NCI-H2107 (cell line): ENCODE results near the gene FAM131A.
A peak's percentile ranks its signal among the peaks of the same experiment; 100 is the strongest.
"Not testable (repeated sequence)": the region's sequence is repeated elsewhere in the genome, so short reads cannot be mapped to it uniquely, and the experiment has no call there.

ENCODE experiments used
- DNase-seq: peaks from one replicate; lab custom pipeline; 2025; lab: John Stamatoyannopoulos, UW

FAM131A gene

DNA sequence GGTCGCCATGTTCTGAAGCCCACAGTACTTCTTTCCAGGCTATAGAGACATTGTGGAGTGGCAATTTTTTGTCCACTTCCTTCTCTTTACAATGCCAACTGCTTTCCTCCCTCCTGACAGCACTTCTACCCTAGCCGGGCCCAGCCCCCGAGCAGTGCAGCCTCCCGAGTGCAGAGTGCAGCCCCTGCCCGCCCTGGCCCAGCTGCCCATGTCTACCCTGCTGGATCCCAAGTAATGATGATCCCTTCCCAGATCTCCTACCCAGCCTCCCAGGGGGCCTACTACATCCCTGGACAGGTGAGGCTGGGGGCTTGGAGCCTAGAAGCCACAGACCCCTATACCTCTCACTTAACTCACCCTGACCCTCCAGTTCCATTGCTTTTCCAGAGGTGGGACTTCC, 20.2 kb upstream of the FAM131A start:
- no peak for DNase-seq

DNA sequence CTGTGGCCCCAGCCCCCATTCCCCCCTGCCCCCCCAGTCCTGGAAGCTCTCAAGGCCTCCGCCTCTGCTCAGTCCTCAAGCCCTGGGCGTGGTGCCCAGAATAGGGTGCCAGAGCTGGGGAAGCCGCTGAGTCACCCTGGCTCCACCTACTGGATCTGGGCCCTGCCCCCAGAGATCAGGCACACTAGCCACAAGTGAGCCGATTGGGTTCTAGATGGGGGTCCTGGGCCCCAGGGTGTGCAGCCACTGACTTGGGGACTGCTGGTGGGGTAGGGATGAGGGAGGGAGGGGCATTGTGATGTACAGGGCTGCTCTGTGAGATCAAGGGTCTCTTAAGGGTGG, 17.3 kb upstream of the FAM131A start:
- DNase-seq: peak; percentile 99

DNA sequence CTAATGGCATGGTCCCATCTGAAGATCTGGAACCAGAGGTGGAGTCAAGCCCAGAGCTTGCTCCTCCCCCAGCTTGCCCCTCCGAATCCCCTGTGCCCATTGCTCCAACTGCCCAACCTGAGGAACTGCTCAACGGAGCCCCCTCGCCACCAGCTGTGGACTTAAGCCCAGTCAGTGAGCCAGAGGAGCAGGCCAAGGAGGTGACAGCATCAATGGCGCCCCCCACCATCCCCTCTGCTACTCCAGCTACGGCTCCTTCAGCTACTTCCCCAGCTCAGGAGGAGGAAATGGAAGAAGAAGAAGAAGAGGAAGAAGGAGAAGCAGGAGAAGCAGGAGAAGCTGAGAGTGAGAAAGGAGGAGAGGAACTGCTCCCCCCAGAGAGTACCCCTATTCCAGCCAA, 15.7 kb upstream of the FAM131A start:
- no peak for DNase-seq

DNA sequence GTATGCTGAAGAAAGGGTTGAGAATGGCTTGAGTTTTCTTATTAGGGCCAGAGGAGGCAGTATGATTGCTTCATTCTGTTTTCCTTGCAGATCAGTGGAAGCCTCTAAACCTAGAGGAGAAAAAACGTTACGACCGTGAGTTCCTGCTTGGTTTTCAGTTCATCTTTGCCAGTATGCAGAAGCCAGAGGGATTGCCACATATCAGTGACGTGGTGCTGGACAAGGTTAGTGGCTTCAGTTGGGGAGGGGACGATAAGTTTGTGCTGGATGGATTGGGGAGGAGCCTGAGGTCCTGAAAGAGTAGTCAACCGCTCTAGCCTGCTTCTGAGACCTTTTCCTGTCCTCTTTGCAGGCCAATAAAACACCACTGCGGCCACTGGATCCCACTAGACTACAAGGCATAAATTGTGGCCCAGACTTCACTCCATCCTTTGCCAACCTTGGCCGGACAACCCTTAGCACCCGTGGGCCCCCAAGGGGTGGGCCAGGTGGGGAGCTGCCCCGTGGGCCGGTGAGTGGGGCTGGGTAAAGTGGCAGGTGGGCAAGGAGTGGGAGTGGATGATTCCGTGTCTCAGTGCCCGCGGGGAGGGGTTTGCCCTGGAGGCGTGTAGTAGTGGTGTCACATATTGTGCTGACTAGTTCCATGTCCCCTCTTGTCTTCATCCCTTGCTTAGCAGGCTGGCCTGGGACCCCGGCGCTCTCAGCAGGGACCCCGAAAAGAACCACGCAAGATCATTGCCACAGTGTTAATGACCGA, 14.5 kb upstream of the FAM131A start:
- DNase-seq: no peak

DNA sequence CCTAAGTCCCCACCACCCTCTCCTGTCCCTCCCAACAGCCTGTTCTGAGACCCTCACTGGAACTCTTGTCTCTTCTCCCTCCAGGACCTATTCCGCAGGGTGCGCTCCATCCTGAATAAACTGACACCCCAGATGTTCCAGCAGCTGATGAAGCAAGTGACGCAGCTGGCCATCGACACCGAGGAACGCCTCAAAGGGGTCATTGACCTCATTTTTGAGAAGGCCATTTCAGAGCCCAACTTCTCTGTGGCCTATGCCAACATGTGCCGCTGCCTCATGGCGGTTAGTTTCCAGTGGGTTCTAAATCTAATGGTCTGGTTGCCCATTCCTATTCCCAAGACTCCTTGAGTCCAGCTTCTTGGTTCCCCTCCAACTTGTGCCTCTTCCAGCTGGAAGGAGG, 13.7 kb upstream of the FAM131A start:
- no peak for DNase-seq

DNA sequence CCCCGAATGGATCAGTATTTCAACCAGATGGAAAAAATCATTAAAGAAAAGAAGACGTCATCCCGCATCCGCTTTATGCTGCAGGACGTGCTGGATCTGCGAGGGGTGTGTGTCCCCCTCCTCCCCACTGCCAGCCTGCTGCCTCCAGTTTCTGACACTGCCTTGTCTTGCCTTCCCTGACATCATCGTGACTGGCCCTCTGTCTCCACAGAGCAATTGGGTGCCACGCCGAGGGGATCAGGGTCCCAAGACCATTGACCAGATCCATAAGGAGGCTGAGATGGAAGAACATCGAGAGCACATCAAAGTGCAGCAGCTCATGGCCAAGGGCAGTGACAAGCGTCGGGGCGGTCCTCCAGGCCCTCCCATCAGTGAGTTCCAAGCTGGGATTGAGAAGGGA, 12.1 kb upstream of the FAM131A start:
- DNase-seq: no peak

DNA sequence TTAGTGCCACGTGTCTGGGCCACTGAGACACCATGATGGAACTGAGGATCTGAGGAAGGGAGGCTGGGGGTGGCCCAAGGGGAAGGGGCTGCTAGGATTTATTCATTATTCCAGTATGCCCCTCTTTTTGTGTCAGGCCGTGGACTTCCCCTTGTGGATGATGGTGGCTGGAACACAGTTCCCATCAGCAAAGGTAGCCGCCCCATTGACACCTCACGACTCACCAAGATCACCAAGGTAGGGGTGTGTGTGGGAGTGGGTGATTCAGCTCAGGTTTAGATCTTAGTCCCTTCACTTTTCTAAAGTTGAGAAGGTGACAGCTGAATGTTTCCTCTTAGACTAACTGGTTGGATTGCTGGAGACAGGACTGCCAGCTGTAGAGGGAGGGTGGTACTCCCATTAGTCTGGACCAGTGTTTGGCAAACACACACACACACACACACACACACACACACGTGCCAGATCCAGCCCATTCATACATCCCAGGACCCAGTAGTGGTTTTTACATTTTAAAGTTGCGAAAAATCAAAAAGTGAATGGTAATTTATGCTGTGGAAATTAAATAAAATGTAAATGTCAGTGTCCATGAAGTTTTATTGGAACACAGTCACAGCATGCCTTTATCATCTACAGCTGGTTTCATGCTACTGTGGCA, 11.6 kb upstream of the FAM131A start:
- no peak for DNase-seq

DNA sequence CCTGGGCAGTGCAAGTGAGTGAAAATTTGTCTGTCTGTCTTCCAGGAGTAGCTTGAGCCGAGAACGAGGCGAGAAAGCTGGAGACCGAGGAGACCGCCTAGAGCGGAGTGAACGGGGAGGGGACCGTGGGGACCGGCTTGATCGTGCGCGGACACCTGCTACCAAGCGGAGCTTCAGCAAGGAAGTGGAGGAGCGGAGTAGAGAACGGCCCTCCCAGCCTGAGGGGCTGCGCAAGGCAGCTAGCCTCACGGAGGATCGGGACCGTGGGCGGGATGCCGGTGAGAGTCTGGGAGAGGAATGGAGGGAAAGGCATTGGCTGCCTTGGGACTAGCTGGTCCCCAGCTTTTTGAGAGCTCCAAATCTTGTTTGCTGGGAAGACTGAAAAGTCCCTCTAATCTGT, 10.2 kb upstream of the FAM131A start:
- DNase-seq: no peak

DNA sequence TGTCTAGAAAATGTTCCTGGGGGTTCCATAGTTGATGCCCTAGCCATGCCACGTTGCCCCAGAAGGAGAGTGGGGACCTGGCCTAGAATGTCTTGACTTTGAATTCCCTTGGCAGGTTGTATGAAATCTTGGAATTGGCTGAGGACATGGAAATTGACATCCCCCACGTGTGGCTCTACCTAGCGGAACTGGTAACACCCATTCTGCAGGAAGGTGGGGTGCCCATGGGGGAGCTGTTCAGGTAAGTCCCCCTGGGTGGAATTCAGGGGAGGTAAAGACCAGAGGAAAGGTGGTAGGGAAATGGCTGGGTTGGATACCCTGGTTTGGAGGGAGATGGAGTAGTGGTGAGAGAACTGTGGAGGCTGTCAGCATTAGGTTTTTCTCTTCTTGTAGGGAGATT, 8.9 kb upstream of the FAM131A start:
- no peak for DNase-seq

DNA sequence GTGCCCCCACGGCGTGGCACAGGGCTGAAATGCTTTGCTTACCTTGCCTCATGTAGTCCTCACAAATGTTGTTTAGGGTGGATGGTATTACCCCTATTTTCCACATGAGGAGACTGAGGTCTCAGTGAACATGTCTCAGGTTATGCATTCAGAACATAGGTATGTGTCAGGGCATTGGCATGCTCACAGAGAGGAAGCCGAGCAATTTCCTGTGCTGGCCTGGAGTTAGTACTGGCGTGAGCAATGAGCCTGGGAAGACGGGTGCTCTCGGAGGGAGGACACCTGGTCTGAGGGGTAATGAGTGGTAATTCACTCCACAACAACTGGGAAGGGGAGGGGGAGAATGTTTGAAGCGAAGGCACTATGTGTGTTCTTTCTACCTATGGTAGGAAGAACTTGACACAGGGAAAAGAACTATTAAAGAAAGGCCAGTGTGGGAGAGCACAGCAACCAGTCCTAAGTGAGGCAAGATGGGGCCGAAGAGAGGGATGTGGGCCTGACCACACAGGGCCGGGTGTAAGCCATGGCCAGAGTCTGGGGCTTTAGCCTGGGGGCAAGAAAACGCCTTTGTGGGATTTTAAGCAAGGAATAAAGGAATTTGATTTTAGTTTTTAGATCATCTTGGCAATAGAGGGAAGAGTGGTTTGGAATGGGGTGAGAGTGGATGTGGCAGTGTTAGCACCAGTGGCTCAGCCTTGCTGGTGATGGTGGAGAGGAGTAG, 4.9 kb upstream of the FAM131A start:
- no peak for DNase-seq

DNA sequence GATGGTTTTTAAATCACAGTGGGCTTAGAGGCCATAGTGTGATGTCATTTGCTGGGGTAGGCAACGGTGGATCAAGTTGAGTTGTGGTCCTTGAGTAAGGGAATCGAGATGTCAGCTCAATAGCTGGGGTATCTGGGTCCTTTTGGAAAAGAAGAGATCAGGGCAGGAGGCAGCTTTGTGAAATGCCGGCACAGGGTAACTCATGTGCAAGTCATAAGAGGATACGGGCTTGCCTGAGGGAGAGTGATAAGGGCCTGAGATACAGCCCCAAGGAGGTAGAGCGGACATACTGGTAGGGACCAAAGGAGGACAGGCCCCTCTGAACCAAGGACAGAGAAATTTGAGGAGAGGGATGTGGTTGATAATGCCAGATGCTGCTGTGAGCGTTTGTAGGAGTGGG, 4.2 kb upstream of the FAM131A start:
- no peak for DNase-seq

DNA sequence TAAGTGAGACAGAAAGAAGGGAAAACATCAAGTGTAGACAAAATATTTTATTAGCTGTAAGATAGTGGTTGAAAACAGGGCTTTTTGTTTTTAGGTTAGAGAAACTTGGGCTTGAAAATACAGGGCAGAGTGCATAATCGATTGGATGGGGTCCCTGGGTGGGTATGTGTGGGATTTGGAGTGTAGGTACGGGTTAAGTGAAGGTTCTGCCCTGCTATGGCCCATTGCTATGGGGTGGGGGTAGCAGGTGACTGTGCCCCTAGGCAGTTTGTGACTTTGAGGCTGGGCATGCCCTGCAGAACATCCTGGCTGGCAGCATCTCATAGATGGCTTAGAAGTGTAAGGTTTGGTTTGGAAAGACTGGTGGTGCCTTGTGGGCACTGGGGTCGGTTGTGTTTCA, 3.7 kb upstream of the FAM131A start:
- DNase-seq: no peak

DNA sequence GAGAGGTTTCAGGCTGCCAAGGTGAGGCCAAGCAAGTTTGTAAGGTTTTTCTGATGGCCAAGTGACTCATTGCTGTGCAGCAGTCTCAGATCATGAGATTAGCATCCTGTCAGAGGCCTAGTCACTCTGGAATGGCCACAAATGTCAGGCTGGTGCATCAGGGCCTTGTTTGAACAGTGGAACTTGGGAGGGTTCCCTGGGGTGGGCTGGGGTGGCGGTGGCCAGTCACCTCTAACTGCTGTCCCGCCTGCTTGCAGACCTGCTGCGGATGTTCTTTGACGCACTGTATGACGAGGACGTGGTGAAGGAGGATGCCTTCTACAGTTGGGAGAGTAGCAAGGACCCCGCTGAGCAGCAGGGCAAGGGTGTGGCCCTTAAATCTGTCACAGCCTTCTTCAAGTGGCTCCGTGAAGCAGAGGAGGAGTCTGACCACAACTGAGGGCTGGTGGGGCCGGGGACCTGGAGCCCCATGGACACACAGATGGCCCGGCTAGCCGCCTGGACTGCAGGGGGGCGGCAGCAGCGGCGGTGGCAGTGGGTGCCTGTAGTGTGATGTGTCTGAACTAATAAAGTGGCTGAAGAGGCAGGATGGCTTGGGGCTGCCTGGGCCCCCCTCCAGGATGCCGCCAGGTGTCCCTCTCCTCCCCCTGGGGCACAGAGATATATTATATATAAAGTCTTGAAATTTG, 2.8 kb upstream of the FAM131A start:
- DNase-seq: no peak

DNA sequence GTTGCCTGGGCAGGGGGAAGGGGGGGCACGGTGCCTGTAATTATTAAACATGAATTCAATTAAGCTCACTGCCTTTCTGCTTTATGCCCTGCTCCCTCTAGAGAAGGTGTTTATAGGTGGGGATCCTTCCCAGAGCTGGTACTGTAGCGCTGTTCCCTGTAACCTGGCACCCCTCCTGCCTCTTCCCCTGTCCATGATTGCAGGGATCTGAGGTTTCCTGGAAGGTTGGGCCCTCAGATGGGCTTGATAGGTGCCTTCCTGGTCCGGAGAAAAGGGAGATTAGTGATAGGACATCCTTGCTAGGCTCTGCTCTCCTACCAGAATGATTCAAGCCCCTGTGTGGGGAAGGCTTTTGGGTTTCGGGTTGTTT, 2.1 kb upstream of the FAM131A start:
- peak; percentile 38 for DNase-seq

DNA sequence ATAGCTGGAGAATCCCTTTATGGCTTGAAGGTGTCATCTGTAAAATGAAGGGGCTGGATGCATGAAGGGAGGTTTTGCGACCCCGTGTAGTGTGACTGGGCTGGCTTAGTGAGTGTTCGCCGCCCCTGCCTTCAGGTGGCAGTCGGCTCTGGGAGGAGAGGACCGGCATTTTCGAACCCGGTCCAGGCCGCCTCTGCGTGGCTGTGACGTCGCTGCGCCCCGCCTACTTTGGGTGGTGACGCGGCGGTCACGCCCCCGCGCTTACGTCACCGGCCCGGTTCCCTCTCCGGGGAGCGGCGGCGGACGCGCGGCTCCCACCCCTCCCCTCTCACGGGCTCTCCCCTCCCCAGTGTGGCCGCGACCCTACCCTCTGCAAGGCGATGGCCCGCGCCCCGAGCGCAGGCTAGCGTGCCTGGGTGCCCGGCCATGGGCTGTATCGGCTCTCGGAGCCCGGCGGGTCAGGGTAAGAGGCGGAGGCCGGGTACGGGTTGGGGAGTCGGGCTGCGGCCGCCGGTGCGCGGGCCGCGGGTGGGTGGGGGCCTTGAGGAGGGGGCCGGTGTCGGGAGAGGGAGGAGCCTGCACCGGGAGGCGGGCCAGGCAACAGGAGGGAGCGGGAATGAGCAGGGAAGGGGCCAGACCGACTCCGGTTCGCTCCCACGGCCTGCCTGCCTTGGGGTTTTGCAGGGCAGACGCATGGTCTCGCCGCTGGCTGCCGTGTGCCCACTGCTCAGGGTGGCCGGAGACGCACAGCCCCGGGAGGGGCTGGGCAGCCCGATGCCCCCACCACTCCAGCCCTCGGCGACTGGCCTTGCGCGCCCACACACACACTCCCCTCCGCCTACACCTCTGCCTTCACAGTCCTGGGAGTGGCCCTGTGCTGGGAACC, 1.5 kb upstream of the FAM131A start:
- peak; percentile 87 for DNase-seq

DNA sequence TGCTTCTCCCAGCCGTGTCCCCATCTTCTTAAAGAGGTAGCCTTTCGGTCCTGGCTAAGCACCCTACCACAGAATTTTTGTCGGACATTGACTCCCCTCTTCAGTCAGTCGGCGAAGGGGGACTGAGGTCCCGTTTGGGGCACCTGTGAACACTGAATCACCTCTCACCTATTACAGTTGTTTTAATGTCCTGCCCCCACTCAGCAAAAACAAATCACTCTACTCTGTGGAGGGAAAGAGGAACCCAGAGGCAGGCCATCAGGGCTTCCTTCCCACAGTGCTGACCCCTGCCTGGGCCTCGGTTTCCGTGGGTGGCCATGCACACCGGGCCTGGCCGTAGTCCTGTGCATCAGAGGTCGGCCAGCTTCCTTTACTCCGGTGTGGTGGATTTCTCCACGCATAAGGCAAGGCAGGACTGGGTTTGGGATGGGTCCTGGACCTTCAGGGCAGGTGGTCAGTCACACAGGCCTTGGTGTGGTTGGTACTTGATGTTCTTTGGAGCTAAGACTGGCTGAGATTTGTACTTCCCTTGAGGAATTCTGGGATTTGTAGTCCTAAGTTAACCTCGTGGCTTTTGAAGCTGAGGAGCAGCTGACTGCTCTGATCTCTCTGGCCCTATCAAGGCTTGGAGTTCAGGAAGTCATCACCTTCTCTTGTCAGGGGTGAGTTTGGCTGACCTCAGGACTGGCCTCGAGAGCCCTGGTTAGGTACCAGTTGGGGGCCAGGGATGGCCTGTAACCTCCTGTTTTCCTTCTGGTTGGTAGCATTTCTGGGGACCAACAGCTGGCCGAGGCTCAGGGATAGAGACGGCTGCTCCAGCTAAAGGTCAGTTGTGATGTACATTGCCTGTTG, 627 bp upstream of the FAM131A start:
- DNase-seq: no peak

DNA sequence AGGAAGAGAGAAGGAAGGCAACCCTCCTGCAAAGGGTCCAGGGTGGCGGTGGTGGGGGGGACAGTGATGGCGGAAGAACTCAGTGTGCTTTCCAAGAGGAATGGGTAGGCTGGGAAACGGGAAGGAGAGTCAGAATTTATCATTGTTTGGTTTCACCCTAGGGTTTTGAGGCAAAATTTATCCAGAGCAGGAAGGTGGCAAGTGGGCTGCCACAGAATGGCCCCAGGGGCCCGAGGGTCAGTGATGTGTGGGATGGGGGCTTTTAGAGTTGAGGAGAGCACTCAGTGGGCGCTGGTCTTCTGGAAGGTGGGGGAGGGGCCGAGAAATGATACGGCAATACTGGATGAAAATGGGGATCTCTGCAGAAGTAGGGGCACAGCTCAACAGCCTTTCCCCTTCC, 581 bp downstream of the FAM131A start:
- no peak for DNase-seq

DNA sequence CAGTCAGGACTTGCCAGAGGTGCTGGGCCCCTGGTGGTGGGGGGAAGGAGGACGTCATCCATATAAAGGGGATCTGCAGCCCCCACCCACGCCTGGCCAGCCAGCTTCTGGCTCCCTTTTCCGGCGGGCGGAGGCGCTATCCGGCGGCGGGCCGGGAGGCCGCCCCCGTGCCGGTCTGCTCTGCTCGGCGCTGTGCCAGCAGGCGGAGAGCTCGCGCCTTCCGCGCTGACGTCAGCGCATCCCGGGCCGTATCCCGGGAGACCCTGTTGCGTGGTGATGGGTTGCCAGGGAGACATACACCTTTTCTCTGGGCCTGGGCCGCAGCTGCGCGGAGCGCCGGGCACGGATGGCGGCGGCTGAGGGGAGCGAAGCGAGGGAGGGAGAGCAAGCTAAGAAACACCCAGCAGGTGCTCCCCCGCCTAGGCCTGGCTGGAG, 1.1 kb downstream of the FAM131A start:
- peak; percentile 99 for DNase-seq

DNA sequence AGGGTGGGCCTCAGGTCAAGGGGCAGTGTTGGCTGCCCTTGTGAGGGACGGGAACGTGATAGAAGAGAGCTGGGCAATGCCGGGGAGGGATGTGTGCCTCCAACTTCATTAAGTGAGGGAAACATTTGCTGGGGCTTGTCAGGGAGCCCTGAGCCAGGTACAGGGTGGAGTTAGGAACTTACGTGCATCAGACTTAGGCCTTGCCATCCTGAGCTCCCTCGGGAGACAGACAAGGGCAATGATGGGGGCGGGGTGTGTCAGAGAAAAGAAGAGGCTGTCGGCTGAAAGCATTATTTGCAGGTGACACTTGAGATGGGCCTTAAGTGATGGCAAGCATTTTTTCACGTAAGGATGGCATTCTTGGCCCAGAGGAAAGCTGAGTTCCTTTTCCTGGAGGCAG, 1.6 kb downstream of the FAM131A start:
- no peak for DNase-seq

DNA sequence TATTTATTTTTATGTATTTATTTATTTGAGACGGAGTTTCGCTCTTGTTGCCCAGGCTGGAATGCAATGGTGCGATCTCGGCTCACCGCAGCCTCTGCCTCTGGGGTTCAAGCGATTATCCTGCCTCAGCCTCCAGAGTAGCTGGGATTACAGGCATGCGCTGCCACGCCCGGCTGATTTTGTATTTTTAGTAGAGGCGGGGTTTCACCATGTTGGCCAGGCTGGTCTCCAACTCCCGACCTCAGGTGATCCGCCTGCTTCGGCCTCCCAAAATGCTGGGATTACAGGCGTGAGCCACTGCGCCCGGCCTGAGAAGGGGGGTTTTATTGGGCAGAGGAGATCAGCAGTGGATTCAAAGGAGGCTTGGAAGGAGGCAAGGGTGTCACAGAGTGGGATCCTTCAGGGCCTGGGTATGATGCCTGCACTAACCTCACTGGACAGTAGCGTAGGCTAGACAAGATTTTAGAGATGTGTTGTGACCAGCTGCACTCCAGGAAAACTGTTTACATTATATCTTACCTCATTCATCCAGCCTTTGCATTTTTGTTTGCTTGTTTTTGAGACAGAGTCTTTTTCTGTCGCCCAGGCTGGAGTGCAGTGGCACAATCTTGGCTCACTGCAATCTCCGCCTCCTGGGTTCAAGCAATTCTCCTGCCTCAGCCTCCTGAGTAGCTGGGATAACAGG, 2.2 kb downstream of the FAM131A start:
- not testable (repeated sequence) for DNase-seq
